ENCODE results near the gene EXOSC2.

DNA sequence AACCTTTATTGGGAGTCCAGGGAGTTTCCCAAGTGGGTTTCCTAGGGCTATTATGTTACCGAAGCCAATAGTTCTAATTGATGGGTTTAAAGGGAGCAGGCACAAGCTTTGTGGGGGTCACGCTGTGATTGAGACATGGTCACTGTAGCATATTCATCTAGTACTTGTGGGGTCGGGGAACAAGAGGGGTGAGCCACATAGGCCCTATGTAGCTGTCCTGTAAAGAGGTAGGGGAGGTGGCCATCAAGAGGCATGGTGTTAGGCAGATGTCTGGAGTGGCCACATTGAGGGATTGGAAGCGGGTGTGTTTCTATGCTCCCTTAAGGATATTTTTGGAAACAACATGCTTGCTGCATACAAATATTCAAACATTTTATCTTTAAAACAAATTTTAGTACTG is 50.1 kb downstream of the EXOSC2 start:
- TF ChIP-seq, protein P1, sequence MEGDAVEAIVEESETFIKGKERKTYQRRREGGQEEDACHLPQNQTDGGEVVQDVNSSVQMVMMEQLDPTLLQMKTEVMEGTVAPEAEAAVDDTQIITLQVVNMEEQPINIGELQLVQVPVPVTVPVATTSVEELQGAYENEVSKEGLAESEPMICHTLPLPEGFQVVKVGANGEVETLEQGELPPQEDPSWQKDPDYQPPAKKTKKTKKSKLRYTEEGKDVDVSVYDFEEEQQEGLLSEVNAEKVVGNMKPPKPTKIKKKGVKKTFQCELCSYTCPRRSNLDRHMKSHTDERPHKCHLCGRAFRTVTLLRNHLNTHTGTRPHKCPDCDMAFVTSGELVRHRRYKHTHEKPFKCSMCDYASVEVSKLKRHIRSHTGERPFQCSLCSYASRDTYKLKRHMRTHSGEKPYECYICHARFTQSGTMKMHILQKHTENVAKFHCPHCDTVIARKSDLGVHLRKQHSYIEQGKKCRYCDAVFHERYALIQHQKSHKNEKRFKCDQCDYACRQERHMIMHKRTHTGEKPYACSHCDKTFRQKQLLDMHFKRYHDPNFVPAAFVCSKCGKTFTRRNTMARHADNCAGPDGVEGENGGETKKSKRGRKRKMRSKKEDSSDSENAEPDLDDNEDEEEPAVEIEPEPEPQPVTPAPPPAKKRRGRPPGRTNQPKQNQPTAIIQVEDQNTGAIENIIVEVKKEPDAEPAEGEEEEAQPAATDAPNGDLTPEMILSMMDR (IDR thresholded peaks at IDR 0.05): no peak
- TF ChIP-seq EZH2 (IDR thresholded peaks at IDR 0.05) (no peak), EZH2phosphoT487 (IDR thresholded peaks at IDR 0.05) (no peak)
